Stimulated activated CD4-positive, alpha-beta T cell treated with anti-CD3 and anti-CD28 coated beads, Interleukin-12 subunit alpha, Interleukin-12 subunit beta, amount 100 ng/mL, for 4 hours (primary cell): ENCODE measurements around the gene ARHGEF4.
"Not testable (repeated sequence)": the region's sequence is repeated elsewhere in the genome, so short reads cannot be mapped to it uniquely, and the experiment has no call there.

ENCODE experiments used
- DNase-seq: peaks from one replicate; pipeline ENCODE4 v3.0.0-alpha.2; 2020

Gene ARHGEF4

DNA sequence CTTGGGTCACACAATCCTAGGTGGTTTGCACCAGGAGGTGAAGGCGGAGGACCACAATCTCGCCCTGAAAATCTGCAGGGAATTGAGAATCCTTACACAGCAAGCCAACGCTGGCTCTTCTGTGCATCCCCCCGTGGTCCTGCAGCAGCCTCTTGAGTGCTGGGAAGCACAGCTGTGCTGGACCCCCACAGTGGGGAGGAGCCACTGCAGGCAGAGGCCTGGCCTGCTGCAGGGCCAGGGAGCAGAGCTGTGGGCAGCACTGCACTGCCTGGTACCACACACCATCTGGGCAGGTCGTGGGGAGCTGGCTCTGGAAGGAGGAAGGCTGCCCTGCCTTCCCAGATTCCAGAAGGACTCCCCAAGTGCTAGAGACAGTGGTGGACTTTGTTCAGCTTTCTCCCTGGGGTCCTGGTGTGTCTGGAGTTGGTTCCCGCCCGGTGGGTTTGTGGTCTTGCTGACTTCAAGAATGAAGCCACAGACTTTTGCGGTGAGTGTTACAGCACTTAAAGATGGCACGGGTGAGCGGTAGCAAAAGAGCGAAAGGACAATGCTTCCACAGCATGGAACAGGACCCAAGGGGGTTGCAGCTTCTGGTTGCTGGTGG lies 150.3 kb downstream of the ARHGEF4 start:
- no peak for DNase-seq

DNA sequence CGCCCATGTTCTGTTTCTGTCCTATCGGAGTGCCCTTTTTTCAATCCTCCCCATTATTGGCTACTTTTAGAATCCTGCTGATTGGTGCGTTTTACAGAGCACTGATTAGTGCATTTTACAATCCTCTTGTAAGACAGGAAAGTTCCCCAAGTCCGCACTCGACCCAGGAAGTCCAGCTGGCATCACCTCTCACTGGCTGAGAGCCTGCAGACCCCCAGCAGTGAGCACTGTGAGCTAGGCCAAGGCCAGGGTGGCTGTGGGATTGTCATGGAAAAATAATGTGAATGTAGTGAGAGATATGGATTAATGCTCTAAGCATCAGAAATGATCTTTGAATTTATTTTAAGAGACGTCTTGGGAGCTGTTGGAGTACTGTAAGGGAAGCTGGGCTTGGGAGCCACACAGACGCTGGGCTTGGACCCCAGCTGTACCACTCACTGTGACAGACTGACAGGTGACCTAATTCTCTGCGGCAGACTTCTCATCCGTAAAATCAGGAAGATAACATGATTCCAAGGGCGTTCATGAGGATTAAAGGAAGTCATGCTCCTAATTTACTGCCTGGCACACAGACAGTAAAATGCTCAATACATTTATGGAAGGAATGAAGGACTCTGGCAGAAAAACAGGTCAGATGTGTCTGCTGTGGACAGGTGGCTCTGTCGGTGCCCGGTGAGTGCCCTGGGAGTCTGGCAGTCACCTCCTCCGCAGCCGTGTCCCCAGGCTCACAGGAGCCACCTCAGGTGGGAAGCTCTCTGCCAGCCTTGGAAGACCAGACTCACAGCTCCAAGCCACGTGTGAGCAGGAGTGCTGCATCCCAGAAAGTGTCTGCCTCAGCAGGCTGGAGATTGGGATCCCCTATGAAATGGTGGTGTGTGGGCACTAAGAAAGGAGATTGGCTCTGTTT lies 151.1 kb downstream of the ARHGEF4 start:
- DNase-seq = no peak

GRCh38 chr2:130991446-130991845 lies 154.7 kb downstream of the ARHGEF4 start:
- DNase-seq = not testable (repeated sequence)

GRCh38 chr2:130992003-130992402 lies 155.3 kb downstream of the ARHGEF4 start:
- DNase-seq = not testable (repeated sequence)

GRCh38 chr2:130996691-130997090 lies 160.0 kb downstream of the ARHGEF4 start:
- no peak for DNase-seq

GRCh38 chr2:130997198-130997597 lies 160.5 kb downstream of the ARHGEF4 start:
- no peak for DNase-seq

DNA sequence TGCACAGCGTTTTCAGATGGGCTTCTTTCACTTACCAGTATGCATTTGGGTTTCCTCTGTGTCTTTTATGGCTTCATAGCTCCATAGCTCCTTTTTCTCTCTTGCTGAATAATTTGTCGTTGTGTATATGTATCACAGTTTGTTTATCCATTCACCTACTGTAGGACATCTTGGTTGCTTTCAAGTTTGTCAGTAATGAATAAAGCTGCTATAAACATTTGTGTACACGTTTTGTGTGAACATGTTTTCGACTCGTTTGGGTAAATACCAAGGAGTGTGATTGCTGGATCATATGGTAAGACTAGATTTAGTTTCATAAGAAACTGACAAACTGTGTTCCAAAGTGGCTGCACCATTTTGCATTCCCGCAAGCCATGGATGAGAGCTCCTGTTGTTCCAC lies 161.8 kb downstream of the ARHGEF4 start:
- DNase-seq = no peak

DNA sequence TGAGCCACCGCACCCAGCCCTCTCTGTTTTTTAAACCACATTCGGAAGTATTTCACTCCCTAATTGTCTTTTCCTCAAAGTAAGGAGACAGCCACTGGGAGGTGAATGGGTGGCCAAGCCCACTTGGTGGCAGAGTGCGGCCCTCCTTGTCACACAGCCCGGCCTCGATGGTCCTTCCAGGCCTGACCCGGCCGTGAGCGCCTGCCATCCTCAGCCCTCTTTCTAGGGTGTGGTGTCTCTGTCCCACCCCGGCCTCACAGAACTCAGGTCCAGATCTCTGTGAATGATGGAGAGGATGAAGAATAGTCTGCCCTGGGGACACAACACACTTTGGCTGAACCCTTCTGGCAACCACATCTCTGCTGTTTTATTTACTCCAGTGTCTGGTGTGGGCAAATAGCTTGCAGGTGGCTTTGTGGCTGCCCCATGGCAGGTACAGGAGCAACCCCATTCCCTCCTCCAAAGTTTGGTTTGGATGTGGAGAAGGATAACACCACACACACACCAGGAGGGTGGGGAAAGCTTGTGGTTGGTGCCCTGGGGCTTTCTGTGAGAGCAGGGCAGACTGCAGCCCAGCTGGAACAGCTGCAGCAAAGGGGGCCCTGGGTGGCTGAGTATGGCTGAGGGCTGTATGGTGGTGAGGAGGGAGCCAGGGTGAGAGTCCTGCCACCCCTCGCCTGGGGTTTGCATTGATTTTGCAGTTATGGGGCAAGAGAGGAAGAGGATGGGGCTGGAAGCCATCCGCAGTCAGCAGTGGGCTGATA lies 167.9 kb downstream of the ARHGEF4 start:
- no peak for DNase-seq

GRCh38 chr2:131005216-131005935 lies 168.7 kb downstream of the ARHGEF4 start:
- no peak for DNase-seq

- no peak for DNase-seq
Measured at GRCh38 chr2:131006561-131006960, 169.8 kb downstream of the ARHGEF4 start.

GRCh38 chr2:131008967-131009366 lies 172.3 kb downstream of the ARHGEF4 start:
- no peak for DNase-seq

GRCh38 chr2:131009713-131010475 lies 173.2 kb downstream of the ARHGEF4 start:
- no peak for DNase-seq

- DNase-seq = no peak
Measured at GRCh38 chr2:131010566-131010965, 173.9 kb downstream of the ARHGEF4 start.

DNA sequence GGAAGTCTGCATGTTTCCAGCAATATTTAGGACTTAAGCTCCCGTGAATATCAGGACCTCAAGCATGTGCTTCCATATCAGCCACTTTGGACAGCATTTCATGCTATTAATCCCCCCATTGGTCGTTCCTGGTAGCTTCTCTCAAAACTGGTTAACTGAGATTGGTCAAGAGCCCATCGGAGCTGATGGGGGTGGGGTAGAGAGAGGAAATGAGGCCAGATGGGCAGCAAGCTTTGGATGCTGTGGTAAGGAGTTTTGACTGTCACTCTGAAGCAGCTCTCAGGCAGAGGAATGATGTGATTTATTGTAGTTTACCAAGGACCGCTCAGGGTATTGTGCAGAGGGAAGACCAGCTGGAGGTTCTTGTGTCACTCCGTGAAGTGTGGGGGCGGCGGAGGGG lies 174.8 kb downstream of the ARHGEF4 start:
- no peak for DNase-seq

GRCh38 chr2:131014141-131014540 lies 177.4 kb downstream of the ARHGEF4 start:
- no peak for DNase-seq

GRCh38 chr2:131015764-131016163 lies 179.1 kb downstream of the ARHGEF4 start:
- DNase-seq = no peak

GRCh38 chr2:131016826-131017741 lies 180.4 kb downstream of the ARHGEF4 start:
- no peak for DNase-seq

DNA sequence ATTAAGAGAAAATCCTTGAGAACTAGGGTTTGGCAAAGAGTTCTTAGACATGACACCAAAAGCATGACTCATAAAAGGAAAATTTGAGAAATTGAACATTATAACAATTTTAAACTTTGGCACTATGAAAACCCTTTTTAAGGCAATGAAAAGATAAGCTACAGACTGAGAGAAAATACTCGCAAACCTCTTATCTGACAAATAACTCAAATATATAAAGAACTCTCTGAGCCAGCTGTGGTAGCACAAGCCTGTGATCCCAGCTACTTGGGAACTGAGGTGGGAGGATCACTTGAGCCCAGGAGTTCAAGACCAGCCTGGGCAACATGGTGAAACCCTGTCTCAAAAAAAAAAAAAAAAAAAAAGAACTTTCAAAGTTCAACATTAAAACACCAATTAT lies 186.0 kb downstream of the ARHGEF4 start:
- no peak for DNase-seq

GRCh38 chr2:131023758-131024157 lies 187.0 kb downstream of the ARHGEF4 start:
- no peak for DNase-seq

DNA sequence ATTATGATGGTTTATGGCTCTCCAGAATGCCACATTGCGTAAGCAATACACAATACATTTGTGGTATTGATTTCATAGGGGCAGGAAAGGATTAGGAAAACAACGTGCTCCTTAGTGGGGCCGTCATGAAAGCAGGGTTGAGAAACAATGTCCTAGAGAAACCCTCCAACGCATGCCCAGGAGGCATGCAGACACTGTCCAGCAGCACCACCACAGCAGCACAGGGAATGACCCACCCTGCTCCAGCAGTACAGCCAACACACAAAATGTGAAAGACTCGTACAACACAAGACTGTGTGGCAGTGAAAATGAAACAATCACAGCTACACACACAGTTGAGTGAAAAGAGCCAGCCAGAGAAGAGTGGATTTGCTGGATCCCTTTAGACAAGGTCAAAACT lies 190.2 kb downstream of the ARHGEF4 start:
- no peak for DNase-seq
